ENCODE results near the gene SHANK2.

Gene SHANK2

DNA sequence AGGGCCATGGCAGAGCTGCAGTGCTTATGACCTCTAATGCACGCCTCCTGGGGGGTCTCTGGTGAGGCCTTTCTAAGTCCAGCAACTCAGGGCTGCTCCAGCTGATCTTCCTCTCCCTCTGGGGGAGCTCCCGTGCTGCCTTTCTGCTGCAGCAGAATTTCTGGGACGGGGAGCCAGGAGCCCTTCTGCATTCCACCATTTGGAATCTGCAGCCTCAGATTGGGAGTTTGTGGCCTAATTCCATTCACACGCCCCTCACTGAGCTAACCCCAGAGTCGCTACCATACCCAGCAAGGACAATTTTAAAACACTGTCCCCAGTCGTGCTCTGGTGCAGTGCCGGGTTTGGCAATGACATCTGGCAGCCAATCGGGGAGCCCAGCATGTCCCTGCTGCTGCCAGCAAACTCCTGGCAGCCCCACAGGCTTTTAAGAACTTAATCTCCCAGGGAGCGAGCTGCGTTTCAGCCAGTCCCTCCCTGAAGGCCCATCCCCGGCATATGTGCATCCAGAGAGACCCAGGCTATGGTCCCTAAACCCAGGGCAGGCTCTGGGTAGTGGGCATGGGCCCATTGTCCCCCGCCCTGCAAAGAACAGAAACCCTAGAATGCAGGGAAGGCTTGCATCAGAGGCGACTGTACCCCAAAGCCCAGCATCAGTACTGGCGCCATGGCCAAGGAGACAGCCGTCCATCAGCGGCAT lies 4.7 kb downstream of the SHANK2 start:
- no peak overlapping the region for H3K9ac ChIP-seq (ENCODE audit: low read length)
- H3K36me3 ChIP-seq (ENCODE audit: control insufficient read depth, insufficient read depth, low read length): no peaks in the 10 kb centered on the region
- H3K4me1 ChIP-seq (ENCODE audit: control insufficient read depth, insufficient read depth, low read length): no peaks in the 10 kb centered on the region
- H3K27ac ChIP-seq (ENCODE audit: low read depth, low read length): no peak overlapping the region
- H3K27me3 ChIP-seq (ENCODE audit: control insufficient read depth, insufficient read depth, low read length): peaks cover 2% of the 10 kb centered on the region
- no peak overlapping the region for H3K4me3 ChIP-seq (ENCODE audit: low read length)

DNA sequence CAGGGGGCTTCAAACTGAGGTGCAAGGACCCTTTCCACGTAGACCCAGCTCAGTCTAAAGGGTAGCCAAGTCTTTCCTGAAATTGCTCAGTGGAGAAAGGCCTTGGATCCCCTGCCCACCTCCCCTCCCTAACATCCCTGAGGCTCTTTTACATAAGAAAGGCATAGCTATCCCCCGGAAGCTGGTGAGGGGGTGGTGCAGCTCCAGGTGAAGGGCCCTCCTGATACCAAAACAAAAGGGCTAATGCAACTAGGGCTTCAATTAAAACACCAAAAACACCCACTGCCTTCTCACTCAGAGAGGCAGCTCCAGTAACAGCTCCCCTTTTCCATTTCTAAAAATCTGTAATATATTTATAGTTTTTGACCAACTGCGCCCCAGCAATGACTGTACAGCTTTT lies 5.8 kb downstream of the SHANK2 start:
- no peak overlapping the region for H3K27ac ChIP-seq (ENCODE audit: low read depth, low read length)
- H3K4me3 ChIP-seq (ENCODE audit: low read length): no peak overlapping the region
- no peaks in the 10 kb centered on the region for H3K4me1 ChIP-seq (ENCODE audit: control insufficient read depth, insufficient read depth, low read length)
- no peak overlapping the region for H3K9ac ChIP-seq (ENCODE audit: low read length)
- peaks cover 2% of the 10 kb centered on the region for H3K27me3 ChIP-seq (ENCODE audit: control insufficient read depth, insufficient read depth, low read length)
- no peaks in the 10 kb centered on the region for H3K36me3 ChIP-seq (ENCODE audit: control insufficient read depth, insufficient read depth, low read length)

DNA sequence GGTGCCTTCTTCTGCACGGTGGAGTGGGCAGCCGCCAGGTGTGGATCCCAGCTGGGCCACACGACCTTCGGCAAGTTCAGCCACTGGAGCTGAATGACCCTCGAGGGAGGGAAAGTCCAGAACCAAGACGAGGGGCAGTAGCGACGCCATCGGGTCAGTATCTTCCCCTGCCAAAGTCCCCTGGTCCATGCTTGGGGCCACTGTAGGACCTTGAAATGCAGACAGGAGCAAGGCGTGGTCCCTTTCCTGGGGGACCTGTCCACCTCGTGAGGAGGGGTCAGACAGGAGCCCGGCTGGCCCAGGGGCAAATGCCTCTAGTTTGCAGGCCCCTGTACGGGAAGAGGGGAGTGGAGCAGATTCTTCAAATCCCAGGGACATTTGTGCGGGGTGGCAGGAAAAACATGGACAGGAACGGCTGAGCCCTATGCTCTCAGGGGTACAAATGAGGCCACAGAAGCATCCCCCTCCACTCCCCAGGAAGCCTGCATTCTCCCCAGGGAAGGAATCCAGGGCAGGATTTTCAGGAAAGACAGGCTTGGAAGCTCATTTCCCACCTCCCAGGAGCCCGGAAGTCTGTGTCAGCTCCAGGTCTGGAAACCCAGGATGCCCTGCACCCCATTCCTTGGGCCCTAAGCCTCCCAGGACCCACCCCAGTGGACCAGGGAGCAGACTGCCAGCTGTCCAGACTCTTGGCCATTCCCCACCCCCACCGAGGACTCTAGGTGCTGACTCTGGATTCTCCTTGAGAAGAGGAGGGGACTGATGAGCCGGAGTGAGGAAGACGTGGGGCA lies 6.6 kb downstream of the SHANK2 start:
- H3K9ac ChIP-seq (ENCODE audit: low read length): no peak overlapping the region
- H3K36me3 ChIP-seq (ENCODE audit: control insufficient read depth, insufficient read depth, low read length): no peaks in the 10 kb centered on the region
- no peaks in the 10 kb centered on the region for H3K27me3 ChIP-seq (ENCODE audit: control insufficient read depth, insufficient read depth, low read length)
- no peak overlapping the region for H3K4me3 ChIP-seq (ENCODE audit: low read length)
- no peaks in the 10 kb centered on the region for H3K4me1 ChIP-seq (ENCODE audit: control insufficient read depth, insufficient read depth, low read length)
- no peak overlapping the region for H3K27ac ChIP-seq (ENCODE audit: low read depth, low read length)

DNA sequence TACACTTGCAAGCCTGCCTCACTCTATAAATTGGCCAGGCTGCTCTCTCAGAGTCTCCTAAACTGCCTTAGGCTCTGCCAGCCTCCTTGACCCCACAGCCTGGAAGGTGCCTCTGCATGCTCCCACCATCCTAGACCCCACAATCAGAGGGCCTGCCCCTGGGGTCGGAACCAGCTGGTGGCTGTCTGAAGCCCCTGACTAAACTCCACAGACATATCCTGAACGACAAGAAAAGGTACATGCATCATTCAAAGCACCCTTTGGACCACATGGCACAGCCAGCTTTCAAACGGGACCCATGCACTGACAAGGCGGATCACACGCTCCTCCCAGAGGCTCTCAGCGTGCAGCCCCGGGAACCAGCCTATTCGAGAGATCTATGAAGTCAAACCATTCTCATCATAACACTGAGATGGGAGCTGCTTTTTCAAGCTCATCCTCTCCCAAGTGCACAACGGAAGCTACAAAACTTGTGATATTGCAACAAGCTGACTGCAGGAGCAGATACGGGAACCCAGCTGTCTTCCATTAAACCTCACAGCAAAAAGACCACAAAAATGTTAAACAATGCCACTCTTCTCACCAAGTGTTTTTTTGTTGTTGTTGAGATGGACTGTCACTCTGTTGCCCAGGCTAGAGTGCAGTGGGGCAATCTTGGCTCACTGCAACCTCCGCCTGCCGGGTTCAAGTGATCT lies 8.1 kb downstream of the SHANK2 start:
- Histone ChIP-seq H3K27me3 (ENCODE audit: control insufficient read depth, insufficient read depth, low read length) (no peaks in the 10 kb centered on the region), H3K9ac (ENCODE audit: low read length) (no peak overlapping the region), H3K36me3 (ENCODE audit: control insufficient read depth, insufficient read depth, low read length) (no peaks in the 10 kb centered on the region), H3K4me1 (ENCODE audit: control insufficient read depth, insufficient read depth, low read length) (no peaks in the 10 kb centered on the region), H3K27ac (ENCODE audit: low read depth, low read length) (no peak overlapping the region), H3K4me3 (ENCODE audit: low read length) (no peak overlapping the region)

DNA sequence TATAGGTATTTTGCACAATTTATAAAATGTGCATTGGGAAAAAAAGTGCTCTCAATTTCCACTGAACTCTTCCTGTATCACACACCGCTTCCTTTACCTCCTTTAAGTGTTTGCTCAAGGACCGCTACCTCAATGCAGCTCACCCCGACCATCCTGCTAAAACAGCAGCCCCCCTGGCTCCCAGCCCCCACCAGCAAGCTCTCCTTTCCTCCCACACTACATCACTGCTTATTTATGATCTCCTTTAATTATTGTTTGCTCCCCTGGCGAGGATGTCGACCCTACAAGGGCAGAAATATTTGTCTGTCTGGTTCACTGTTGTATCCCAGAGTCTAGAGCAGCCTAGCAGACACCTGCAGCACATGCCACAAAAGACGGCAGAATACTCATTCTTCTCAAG lies 10.0 kb downstream of the SHANK2 start:
- Histone ChIP-seq H3K4me3 (ENCODE audit: low read length) (no peak overlapping the region), H3K4me1 (ENCODE audit: control insufficient read depth, insufficient read depth, low read length) (no peaks in the 10 kb centered on the region), H3K27ac (ENCODE audit: low read depth, low read length) (no peak overlapping the region), H3K9ac (ENCODE audit: low read length) (no peak overlapping the region), H3K36me3 (ENCODE audit: control insufficient read depth, insufficient read depth, low read length) (no peaks in the 10 kb centered on the region), H3K27me3 (ENCODE audit: control insufficient read depth, insufficient read depth, low read length) (no peaks in the 10 kb centered on the region)

DNA sequence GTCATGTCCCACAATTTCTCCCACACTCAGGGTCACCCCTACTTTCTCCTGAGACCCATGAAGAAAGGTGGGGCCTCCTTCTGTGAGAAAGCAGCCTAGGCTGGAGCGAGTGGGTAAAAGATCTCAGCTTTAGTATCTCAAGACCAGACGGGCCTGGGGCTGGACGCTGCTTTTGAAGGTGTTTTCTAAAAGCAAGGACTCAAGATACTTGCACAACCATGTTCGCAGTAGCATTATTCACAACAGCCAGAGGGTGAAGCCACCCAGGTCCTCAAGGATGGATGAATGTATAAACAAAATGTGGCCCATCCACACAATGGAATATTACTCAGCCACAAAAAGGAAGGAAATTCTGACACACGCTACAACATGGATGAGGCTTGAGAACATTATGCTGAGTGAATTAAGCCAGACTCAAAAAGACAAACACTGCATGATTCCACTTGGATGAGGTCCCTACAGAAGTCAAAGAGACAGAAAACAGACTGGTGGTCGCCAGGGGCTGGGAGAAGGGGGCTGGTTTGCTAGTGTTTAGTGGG lies 10.6 kb downstream of the SHANK2 start:
- Histone ChIP-seq H3K9ac (ENCODE audit: low read length) (no peak overlapping the region), H3K4me3 (ENCODE audit: low read length) (no peak overlapping the region), H3K36me3 (ENCODE audit: control insufficient read depth, insufficient read depth, low read length) (no peaks in the 10 kb centered on the region), H3K27me3 (ENCODE audit: control insufficient read depth, insufficient read depth, low read length) (no peaks in the 10 kb centered on the region), H3K4me1 (ENCODE audit: control insufficient read depth, insufficient read depth, low read length) (no peaks in the 10 kb centered on the region), H3K27ac (ENCODE audit: low read depth, low read length) (no peak overlapping the region)

DNA sequence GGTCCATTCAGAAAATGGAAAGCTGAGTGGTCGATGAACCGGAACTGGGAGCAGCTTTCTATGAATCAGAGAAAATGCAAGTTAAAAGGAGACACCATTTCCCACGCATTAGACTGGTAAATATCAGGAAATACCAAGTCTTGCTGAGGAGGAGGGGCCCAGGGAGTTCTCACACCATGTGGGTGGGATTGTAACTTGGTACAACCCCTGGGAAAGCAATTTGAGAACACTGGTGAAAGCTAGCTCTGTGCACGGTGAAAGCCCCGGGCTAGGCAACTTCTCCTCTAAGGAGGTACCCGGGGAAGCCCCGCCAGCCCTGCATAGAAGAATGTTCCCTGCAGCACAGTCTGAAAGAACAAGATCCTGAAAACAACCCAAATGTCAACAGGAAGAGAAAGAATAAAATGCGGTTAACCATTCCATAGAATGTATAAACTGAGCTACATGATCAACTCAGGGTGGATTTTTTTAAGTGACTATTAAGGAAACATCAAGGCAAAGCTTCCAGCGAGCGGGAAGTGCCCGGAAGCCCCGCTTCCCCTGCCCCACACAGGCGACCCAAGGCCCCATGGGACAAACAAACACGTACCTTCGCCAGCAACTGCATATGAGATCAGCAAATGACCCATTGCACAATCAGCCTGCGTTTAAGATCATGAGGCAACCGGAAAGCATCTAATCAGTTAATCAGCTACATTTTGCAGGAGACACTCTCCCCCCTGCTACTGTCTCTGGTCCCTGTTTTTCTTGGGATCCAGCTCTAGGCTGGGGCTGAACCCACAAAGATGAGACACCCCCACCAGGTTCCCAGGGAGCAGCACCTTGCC lies 11.3 kb downstream of the SHANK2 start:
- H3K27me3 ChIP-seq (ENCODE audit: control insufficient read depth, insufficient read depth, low read length): no peaks in the 10 kb centered on the region

DNA sequence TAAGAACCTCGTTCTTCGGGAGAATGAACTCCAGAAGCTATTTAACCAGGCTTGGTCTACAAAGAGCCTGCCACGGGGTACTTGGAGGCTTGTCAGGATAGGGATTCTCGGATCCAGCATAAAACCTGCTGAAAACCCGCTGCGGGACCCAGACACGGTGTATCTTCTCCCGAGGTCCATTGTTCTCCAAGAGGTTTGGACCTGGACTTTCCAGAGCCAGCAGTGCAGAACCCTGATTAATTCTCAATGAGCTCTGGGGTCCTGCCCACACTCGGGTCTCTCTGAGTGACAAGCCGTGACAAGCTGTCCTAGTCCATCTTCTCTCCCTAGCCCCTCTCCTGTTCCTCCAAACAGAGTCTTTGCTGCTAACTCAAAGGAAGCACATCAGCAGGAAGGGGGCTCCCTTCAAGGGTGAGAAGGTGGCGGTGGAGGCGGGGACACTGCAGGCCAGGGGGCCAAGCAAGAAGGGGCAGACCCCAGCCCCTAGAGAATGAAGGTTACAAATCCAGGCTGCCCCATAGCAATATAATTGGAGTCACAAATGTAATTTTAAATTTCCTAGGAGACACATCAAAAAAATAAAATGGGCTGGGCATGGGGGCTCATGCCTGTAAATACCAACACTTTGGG lies 12.2 kb downstream of the SHANK2 start:
- Histone ChIP-seq H3K36me3 (ENCODE audit: control insufficient read depth, insufficient read depth, low read length) (no peaks in the 10 kb centered on the region), H3K27ac (ENCODE audit: low read depth, low read length) (no peak overlapping the region), H3K4me3 (ENCODE audit: low read length) (no peak overlapping the region)

More for the DNA sequence above, 11.3 kb downstream of the SHANK2 start:
- Histone ChIP-seq H3K4me1 (ENCODE audit: control insufficient read depth, insufficient read depth, low read length) (no peaks in the 10 kb centered on the region), H3K36me3 (ENCODE audit: control insufficient read depth, insufficient read depth, low read length) (no peaks in the 10 kb centered on the region), H3K27ac (ENCODE audit: low read depth, low read length) (no peak overlapping the region), H3K4me3 (ENCODE audit: low read length) (no peak overlapping the region), H3K9ac (ENCODE audit: low read length) (no peak overlapping the region)

DNA sequence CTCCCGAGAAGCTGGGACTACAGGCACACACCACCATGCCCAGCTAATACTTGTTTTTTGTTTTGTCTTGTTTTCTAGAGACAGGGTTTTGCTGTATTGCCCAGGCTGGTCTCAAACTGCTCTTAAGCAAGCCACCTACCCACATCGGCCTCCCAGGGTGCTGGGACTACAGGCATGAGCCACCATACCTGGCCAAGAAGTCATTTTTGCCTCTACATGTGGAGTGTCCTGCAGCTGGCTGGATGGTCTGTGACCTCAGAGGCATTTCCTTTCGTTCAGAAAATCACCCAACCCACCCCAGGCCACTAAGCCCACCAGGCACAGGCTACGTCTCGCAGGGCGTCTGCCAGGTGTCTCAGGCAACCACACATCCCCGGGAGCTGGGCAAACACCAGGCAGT lies 12.8 kb downstream of the SHANK2 start:
- Histone ChIP-seq H3K36me3 (ENCODE audit: control insufficient read depth, insufficient read depth, low read length) (no peaks in the 10 kb centered on the region), H3K4me3 (ENCODE audit: low read length) (no peak overlapping the region), H3K27me3 (ENCODE audit: control insufficient read depth, insufficient read depth, low read length) (no peaks in the 10 kb centered on the region), H3K27ac (ENCODE audit: low read depth, low read length) (no peak overlapping the region), H3K9ac (ENCODE audit: low read length) (no peak overlapping the region), H3K4me1 (ENCODE audit: control insufficient read depth, insufficient read depth, low read length) (no peaks in the 10 kb centered on the region)

More for the DNA sequence above, 12.2 kb downstream of the SHANK2 start:
- Histone ChIP-seq H3K4me1 (ENCODE audit: control insufficient read depth, insufficient read depth, low read length) (no peaks in the 10 kb centered on the region), H3K9ac (ENCODE audit: low read length) (no peak overlapping the region), H3K27me3 (ENCODE audit: control insufficient read depth, insufficient read depth, low read length) (no peaks in the 10 kb centered on the region)

DNA sequence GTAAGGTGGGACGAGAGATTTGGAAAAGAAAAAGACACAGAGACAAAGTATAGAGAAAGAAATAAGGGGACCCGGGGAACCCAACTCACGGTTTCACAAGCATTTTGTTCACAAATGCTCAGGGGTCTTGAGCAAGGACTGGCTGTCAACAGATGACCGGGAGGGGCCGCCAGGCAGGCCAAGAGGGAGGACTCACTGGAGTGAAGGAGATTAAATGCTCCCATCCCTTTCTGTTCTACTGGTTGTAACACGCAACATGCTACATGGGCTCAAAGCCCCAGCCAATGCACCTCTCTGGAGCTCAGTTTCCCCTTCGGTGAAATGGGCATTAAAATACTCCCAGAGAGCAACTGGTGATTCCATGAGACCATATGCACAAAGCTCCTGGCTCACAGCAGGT lies 13.4 kb downstream of the SHANK2 start:
- H3K4me3 ChIP-seq (ENCODE audit: low read length): no peak overlapping the region
- no peaks in the 10 kb centered on the region for H3K27me3 ChIP-seq (ENCODE audit: control insufficient read depth, insufficient read depth, low read length)
- no peaks in the 10 kb centered on the region for H3K4me1 ChIP-seq (ENCODE audit: control insufficient read depth, insufficient read depth, low read length)
- no peak overlapping the region for H3K27ac ChIP-seq (ENCODE audit: low read depth, low read length)
- H3K36me3 ChIP-seq (ENCODE audit: control insufficient read depth, insufficient read depth, low read length): no peaks in the 10 kb centered on the region
- no peak overlapping the region for H3K9ac ChIP-seq (ENCODE audit: low read length)

DNA sequence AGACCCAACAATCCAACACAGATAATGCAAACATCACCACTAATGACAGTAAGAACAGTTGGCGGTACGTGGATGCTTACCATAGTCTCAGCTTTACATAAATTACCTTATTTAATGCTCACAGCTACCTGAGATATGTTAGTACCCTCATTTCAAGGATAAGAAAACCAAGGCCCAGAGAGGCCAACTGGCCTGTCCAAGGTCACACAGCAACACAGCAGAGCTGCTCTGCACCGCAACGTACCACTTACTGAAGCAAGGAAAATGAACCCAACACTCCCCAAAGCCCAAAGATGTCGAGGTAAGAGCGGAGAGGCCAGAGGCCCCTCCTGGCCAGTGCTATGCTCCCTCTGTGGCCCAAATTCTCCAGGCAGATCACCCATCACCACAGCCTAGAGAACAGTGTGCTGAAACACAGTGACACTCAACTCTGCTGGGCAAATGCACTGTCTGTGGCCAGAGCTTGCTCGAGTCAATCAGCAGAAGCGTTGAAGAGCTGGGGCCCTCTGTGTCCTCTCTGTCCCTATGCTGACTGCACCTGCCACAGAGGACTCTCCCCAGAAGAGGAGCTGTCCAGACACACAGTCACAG lies 14.0 kb downstream of the SHANK2 start:
- Histone ChIP-seq H3K4me1 (ENCODE audit: control insufficient read depth, insufficient read depth, low read length) (no peaks in the 10 kb centered on the region), H3K9ac (ENCODE audit: low read length) (no peak overlapping the region), H3K36me3 (ENCODE audit: control insufficient read depth, insufficient read depth, low read length) (no peaks in the 10 kb centered on the region), H3K27ac (ENCODE audit: low read depth, low read length) (no peak overlapping the region), H3K4me3 (ENCODE audit: low read length) (no peak overlapping the region), H3K27me3 (ENCODE audit: control insufficient read depth, insufficient read depth, low read length) (no peaks in the 10 kb centered on the region)
